GM21360 (cell line): Measurements from ENCODE around the gene GLYAT.

Experiments used
- ATAC-seq: cut with Tn5 transposase; IDR thresholded peaks from one replicate; pipeline ENCODE4 v1.9.1; 2021; ENCODE audit warnings: mild to moderate bottlenecking, moderate library complexity; ENCODE audit not compliant: unreplicated experiment

The GLYAT gene, protein sequence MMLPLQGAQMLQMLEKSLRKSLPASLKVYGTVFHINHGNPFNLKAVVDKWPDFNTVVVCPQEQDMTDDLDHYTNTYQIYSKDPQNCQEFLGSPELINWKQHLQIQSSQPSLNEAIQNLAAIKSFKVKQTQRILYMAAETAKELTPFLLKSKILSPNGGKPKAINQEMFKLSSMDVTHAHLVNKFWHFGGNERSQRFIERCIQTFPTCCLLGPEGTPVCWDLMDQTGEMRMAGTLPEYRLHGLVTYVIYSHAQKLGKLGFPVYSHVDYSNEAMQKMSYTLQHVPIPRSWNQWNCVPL

DNA sequence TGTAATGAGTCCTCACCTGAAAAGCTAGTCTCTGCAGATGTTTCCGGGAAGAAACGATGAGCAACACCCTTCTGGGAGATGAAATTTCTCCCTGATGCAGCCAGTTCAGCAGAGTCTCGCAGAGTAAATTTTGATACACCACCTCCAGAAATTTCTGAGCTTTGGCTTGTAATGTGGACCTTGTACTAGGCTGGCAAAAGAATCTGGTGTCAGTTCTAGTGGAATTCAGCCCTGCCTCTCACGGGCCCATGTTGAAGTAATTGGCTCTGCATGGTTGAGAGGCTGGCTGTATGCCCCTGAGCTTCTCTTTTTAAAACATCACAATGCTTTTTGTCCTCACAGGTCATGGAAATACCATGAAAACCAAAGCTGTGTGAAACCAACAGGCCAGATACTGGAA is at the start of gene GLYAT:
Gene GLYAT (minus strand): TSS at position 125 of the 400 bp plus-strand sequence. CDS start 7,447 bp downstream, outside the sequence.
- ATAC-seq: no peak

DNA sequence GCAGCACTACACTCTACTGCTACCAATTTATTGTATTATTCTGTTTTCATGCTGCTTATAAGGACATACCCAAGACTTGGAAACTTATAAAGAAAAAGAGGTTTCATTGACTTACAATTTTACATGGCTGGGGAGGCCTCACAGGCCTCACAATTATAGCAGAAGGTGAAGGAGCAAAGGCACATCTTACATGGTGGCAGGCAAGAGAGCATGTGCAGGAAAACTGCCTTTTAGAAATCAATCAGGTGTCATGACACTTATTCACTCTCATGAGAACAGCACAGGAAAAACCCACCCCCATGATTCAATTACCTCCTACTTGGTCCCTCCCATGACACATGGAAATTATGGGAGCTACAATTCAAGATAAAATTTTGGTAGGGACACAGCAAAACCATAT is 49.6 kb upstream of the GLYAT start:
- no peak for ATAC-seq

DNA sequence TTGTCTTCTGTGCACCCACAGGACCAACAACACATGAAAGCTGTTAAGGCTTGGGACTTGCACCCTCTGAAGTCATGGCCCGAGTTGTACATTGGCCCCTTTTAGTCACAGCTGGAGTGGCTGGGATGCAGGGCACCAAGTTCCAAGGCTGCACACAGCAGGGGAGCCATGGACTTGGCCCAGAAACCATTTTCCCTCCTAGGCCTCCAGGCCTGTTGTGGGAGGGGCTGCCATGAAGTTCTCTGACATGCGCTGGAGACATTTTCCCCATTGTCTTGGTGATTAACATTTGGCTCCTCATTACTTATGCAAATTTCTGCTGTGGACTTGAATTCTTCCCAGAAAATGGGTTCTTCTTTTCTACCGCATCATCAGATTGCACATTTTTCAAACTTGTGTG is 48.8 kb upstream of the GLYAT start:
- ATAC-seq: no peak

DNA sequence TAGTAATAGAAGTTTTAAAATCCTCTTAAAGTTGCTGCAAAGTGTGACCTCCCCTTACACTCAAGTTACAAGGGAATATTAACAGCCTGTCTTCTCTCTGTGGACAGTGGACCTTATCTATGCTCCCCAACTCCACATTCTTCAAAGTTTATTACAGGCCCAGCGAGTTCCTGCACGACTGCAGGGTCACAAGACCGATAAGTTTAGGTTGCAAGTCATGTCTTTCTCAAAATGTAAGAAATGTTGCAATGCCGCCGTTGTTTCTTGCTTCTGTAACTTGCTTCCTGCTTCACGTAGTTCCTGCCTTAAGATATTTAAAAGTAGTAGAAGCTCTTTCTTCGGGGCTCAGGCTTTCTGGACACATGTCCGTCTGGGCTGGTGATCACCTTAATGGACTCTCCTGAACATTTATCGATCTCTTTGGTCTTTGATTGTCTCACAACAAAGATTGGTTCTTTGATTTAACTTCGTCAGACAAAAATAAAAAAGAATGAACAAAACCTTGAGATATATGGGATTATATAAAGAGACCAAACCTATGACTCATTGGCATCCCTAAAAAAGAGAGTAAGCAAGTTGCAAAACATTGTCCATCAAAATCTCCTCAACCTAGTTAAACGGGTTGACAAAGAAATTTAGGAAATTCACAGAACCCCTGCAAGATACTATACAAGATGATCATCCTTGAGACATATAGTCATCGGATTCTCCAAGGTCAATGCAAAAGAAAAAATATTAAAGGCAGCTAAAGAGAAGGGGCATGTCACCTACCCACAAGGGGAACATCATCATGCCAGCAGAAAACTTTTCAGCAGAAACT is 45.4 kb upstream of the GLYAT start:
- no peak for ATAC-seq

DNA sequence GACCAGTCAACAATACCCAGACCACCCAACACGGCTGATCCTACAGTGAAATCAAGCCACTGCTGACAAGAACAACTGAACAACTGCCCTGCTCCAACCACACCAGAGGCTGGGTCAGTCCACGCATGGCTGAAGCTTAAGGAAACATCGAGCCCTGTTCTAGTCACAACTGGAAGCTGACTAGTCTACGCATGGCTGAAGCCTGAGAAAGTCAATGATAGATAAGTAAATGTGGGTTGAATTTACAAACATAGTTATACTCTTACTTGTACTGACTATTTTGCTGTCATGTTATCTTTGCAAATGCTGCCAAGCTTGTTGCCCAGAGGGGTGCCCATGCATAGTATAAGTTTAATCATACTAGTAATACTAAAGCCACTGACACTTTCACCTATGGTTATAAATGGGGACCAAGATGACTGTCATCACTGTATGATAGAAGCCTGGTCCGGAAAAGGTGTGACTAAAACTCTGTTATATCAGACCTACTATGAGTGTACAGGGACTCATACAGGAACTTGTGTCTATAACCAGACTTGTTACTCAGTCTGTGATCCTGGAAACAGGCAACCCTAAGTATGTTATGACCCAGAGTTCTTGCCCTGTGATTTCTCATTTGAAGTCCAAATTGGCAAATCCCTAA is 43.4 kb upstream of the GLYAT start:
- ATAC-seq: no peak

DNA sequence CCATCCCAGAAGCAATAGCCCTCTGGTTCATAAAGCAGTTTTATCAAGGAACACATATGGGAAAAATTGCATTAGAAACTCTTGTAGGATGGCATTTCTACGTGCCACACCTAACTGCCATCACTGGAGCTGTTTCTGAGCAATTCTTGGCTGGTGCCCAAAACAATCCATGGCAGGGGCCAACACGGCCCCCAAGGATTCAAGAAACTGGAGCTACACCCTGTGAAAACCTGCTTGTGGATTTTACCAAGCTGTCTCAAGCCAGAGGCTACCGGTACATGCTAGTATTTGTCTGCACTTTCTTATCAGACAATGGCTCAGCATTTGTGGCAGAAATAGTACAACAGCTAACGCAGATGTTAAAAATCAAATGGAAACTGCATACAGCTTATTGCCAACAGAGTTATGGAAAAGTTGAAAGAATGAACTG is 42.4 kb upstream of the GLYAT start:
- ATAC-seq: no peak

DNA sequence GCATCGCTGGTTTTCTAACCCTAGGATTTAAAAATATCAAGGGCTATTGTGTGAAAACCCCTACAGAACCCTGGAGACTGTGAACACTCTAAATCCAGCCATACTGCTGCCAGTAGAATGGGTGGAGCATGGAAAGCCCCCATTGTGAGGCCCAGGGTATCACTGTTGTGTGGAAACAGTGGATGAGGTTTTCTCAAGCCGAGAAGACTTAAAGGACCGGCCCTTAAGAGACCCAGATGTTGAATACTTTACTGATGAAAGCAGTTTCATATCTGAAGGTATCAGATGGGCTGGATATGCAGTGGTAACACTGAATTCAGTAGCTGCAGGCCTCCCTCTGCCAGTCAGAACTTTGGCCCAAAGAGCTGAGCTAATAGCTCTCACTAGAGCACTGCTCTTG is 41.6 kb upstream of the GLYAT start:
- ATAC-seq: no peak

DNA sequence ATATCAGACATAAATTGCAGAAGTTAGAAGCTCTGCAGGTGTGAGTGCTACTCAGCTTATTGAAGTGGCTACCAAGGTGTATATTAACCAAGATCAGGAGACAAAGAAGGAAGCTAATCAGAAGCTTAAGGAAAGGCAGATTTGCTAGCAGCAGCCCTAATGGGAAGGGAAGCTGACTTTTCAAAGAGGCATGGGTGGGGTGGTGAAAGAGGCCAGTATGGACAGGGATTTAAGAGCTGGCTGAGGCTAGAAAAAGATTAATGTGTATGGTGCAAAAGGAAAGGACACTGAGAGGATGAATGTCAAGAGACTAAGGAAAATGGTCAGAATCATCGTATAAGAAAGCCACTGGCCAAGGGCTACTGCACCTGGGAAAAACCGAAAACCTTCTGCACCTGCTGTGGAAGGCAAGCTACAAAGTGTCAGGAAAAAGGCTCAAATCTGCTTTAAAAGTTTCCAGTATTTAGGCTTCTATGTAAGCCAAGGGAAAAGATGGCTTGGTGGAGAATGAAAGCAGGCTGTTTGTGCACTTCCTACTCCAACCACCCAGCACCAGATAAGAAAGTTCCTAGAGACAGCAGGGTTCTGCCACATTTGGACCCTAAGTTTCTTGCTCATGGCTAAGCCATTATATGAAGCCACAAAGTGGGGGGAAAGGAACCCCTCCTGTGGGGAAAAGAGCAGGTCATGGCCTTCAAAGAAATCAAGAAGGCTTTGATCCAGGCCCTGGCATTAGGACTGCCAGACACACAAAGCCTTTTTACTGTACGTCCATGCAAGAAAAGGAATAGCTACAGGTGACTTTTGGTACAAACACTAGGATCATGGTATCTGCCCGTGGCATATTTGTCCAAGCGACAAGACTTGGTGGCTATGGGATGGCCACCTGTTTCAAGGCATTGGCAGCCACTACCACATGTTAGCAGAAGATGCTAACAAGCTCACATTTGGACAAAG is 40.9 kb upstream of the GLYAT start:
- ATAC-seq: no peak

DNA sequence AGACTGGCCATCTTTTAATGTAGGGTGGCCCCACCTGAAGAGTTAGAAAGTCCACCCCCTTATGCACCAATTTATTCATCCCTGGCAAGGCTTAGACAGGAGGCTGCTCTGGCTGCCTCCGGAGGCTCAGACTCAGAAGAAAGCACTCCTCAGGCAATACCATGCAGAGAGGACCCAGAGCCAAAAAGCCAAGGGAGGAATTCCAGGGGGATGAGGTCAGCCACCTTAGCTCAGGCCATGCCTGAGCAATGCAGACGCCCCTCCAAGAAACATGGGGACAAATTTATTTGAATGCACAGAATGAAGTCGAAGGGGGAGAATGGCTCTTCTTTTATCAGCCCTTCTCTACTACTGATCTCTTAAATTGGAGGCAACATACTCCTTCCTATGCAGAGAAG is 39.7 kb upstream of the GLYAT start:
- ATAC-seq: no peak

DNA sequence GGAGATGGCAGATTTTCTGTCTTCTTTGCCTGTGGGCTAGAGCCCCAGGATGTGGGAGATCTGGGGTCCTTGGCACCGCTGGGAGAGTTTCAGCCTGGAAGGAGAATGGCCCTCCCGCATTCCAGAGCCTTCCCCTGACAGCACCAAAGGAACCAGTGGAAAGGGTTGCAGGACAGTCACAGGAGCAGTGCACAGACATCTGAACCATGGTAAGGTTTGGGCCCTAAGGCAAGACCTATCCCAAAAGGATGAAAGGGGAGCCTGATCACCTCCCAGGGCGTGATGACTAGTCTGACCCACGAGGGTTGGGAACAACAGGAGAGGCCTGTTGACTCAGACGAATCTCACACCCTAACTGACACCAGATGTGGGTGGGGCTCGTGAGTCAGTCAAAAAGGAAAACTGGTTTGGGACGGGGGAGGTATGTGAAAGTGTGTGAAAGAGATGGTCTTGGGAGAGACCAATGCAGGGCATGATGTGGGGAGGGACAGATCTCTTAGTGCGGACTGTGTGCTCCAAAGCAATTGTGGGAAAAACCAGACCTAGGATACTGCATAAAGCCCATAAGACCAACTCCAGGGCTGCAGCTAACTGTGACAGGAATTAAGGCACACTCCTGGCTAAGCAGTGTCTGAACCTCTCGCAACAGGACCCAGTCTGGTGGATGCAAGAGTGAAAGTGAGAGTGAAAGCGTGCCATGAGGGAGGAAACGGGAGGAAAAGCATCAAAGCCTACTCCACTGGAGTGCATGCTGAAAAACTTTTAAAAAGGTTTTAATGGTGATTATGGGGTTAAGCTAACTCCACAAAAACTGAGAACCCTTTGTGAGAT is 39.1 kb upstream of the GLYAT start:
- no peak for ATAC-seq

DNA sequence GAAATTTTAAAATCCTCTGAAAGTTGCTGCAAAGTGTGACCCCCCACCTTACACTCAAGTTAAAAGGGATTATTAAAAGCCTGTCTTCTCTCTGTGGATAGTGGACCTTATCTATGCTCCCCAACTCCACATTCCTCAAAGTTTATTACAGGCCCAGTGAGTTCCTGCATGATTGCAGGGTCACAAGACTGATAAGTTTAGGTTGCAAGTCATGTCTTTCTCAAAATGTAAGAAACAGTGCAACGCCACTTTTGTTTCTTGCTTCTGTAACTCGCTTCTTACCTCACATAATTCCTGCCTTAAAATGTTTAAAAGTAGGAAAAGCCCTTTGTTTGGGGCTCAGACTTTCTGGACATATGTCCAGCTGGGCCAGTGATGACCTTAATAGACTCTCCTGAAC is 38.4 kb upstream of the GLYAT start:
- ATAC-seq: no peak

DNA sequence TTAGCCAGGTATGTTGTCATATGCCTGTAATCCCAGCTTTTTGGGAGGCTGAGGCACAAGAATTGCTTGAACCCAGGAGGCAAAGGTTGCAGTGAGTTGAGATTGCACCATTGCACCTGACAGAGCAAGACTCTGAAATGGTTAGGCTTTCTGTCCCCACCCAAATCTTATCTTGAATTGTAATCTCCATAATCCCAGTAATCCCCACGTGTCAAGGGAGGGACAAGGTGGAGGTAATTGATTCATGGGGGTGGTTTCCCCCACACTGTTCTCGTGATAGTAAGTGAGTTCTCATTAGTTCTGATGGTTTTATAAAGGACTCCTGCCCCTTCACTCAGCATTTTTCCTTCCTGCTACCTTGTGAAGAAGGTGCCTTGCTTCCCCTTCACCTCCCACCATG is 37.6 kb upstream of the GLYAT start:
- ATAC-seq: no peak

DNA sequence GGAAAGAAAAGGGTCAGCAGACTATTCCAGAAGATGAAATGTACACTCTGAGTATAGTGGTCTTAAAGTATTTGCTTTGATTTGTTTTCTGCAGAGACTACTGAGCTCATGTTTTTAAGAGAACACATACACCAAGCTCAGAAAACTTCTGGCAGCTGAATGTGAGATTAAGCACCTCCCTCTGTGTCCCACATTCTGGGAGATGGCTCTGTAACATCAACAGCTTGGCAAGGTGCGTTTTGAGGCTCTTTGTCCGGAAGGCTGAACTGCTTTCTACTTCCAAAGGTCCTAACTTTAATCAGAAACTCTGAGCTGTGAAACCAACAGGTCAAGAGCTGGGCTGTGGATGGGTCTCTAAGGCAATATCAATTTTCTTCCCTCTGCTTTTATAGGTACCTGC is 36.4 kb upstream of the GLYAT start:
- ATAC-seq: no peak

DNA sequence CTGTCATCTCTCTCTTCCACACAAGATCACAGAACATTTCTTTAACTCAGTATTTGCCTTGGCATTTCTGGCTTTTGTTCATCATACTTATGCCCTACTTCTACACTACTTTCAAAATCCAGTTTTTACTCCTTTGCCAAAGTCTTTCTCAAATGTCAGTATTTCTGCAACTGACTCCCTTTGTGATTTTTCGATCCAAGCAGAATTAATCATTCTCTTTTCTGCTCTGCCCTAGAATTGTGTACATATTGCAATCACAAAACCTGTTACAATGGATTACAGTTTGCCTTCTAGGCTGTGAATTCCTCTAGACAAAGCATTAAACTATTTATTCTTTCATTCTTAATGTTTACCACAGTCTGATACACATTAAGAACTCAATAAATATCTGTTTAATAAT is 33.3 kb upstream of the GLYAT start:
- no peak for ATAC-seq

DNA sequence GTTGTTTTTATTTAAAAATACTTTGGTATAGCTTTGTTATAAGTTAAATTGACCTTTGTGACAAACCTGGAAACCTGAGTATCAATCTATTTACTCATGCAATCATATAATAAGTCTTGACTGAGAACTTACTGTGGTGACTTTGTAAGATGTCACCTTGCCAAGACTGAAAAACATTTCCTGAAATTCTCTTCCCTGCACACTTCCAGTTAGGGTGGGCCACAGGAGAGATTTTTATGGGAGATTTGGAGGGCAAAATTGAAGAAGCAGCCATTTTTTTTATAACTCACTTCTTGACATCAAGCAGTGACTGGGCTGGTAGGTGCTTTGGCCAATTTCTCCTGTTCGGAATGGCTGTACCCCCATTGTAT is 31.4 kb upstream of the GLYAT start:
- ATAC-seq: no peak

DNA sequence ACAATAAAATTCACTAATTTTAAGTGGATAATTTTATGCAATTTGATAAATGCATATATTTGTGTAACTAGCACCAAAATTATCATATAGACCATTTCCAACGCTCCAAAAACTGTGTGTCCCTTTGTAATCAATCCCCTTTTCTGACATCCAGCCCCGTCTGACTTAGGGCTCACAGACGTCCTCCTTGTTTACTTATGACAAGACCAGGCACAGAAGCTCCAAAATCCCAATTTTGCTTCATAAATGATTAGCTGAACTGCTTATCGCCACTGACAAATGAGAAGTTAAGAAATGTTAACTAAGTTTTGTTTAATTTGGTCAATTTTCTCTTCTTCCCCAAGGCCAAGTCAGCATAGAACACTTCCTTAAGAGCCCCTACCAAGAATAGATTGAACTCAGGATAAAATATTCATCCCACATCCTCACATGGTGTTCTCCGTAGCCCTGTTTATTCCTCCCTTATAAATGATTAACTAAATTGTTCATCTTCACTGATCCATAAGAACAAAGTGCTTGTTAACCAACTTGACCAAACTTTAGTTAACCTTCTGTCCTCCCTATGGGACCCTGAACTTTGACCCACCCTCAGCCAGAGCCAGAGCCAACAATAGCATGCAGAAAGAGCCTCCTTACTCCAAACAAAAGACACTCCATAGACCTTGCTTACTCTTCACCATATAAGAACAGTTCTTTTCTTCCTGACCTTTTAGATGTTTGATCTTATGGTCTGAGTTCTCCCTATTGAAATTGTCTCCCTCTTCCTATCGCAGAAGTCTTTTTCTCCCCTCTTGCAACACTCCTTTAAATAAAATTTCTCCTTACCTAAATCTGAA is 30.8 kb upstream of the GLYAT start:
- no peak for ATAC-seq

DNA sequence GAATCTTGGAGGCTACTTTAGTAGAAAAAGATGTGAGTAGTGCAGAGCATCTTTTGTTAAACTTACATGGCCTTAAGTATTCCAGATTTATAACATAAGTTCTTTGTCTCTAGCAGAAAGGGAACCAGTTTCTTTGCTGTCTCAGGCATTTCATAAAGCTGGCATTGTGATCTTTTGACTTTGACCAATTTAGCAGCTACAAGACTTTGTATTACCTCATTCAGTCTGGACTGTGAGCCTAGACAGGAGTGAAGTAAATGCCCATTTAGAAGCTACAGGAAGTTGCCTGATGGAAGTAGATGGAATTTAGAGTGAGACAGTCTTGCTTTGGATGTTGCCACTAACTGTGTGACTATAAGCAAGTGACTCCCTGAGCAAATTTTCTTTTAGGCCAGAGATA is 25.7 kb upstream of the GLYAT start:
- no peak for ATAC-seq

DNA sequence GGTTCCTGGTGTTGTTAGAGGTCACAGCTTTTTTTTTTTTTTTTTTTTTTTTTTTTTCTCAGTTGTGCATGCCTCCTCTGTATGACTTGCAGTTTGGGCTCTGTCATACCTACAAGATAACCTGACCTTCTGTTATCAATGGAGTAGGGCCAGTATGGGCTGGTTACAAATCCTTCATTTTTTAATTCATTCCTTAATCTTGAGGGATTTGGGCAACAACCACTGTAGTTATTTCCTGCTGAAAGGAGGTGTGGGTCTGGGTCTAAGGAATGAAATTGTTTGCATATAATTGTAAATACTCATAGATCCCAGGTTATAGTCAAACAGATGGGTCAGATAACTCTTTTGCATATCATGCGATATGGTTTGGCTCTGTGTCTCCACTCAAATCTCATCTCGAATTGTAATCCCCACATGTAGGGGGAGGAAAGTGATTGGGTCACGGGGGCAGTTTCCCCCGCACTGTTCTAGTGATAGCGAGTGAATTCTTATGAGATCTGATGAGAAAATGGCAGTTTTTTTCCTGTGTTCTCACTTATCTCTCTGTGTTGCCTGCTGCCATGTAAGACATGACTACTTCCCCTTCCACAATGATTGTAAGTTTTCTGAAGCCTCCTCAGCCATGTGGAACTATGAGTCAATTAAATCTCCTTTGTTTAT is 14.1 kb upstream of the GLYAT start:
- no peak for ATAC-seq
